Activated CD8-positive, alpha-beta memory T cell treated with anti-CD3 and anti-CD28 coated beads for 36 hours (primary cell): Measurements from ENCODE around the gene LINC00237. TPM values are rescaled to one million over a fixed set of nuclear protein-coding genes. Genes with fewer than 3 reads are reported as not detected.

ENCODE experiments used
- CTCF ChIA-PET: fragments of 350-600 bp; sonication (Branson Sonifier 250); formaldehyde crosslinking; loops from one replicate; lab custom pipeline; 2021; ENCODE audit warnings: antibody characterized with exemption; lab: Charles Lee
- POLR2A ChIA-PET: fragments of 350-600 bp; sonication (Branson Sonifier 250); formaldehyde crosslinking; loops from one replicate; lab custom pipeline; 2021; ENCODE audit warnings: antibody characterized with exemption; lab: Charles Lee
- total RNA-seq, 2 experiments: library from RNA; stranded (reverse); gene quantifications; one replicate each; pipeline ENCODE4 v1.2.3, GENCODE V29; 2021

The LINC00237 gene
- total RNA-seq, 2 experiments from 2014 or later: not detected

DNA sequence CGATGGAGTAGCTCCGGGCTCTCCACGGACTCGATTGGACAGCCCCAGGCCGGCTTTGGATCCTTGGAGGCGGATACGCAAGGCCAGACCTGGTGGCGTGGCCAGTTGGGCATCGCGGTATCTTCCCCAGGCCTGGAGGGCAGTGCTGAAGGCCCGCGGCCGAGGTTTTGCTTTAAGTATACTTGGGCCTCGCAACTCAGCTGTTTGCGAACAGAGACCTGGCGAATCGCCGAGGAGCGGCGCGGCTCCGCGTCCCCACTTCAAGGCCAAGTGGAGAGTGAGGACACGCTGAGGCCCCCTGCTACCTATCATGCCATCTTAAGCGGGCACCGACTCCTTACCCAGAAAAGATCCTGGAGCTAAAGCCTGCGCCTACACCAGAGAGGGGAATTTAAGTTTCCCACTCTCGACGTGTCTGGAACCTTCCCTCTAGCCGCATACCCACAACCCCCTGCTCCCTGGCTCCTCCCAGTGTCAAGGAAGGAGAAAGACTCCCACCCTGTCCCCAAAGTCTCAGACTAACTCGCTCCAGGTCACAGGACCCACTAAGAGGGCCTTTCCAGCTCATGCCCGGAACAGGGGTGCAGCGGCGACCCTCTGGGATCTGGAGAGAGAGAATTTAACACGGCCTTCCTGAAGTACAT lies 4.1 kb downstream of the LINC00237 start:
- CTCF ChIA-PET: interaction anchor here (0.6 to 1.0 kb wide), 3 partner anchors 26 to 445 kb away, joined by 3 to 6 read pairs (median 3); no protein-coding TSS in a partner anchor
- POLR2A ChIA-PET: interaction anchor here (1.1 kb wide), 1 partner anchor 204 kb away, joined by 3 read pairs; no protein-coding TSS in a partner anchor

DNA sequence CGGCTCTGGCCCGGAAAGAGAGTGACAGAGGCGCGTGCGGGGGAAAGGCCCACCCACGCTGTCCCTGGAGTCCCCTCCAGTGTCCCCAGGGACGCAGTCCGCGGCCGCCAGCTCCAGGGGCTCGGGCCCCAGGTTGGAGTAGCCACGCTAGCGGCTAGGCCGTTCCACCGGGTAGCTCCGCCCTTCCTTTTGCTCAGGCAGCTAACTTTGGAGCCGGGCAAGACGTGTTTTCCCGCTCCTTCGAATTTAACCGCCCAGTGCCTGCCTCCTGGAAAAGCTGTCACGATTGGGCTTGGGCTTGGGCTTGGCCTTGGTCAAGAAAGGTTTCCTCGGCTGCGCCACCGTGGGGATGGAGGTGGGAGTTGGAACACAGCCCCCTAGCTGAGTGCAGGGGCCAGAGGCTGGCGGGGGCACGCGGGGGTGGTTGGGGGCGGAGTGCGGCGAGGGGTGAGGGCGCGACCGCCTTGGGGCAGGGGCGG lies 4.7 kb downstream of the LINC00237 start:
- CTCF ChIA-PET: interaction anchor here (0.8 to 1.0 kb wide), 2 partner anchors 27 to 28 kb away, joined by 3 read pairs; no protein-coding TSS in a partner anchor
- POLR2A ChIA-PET: interaction anchor here (0.7 to 1.1 kb wide), 2 partner anchors 21 to 204 kb away, joined by 3 read pairs; no protein-coding TSS in a partner anchor

DNA sequence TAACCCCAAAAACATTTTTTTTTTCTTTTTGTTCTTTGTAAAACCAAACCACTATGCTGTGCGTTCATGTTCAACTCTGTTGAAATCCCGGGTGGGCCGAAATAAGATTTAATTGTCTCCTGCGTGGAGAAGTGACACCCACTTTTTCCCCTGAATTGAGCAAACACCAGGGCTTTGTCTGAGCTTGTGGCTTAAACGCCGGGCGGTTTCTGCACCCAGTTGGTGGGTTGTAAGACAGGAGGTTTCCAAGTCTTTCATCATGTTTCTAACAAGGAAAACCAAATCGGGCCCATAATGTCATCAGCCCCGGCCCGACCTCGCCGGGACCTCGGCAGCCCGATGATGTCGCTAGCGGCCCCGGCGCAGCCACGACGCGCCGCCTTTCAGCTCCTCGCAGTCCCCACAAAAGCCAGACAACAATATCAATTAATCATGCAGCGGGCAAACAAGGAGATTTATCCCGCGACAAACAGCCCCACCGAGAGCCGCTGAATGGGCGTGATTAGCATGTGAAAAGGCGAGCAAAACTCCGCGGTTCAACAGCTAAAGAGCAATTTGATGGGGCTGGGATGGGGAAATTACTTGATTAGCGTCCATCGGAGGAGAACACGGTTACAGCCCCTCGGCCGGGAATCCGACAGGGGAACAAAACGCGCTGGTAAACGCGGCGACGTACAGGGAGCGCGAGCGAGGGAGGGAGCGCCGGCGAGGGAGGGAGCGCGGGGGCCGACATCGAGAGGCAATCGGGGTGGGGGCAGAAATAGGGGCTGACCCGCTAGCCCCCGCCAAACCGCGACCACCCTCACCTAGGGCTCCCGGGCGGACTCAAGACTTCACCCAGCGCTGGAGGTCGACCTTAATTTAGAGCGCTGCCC lies 5.3 kb downstream of the LINC00237 start:
- POLR2A ChIA-PET: interaction anchor here (0.7 to 1.1 kb wide), 2 partner anchors 22 to 205 kb away, joined by 3 read pairs; no protein-coding TSS in a partner anchor
- CTCF ChIA-PET: interaction anchor here (0.7 to 1.0 kb wide), 3 partner anchors 27 to 404 kb away, joined by 3 to 5 read pairs (median 3); no protein-coding TSS in a partner anchor

DNA sequence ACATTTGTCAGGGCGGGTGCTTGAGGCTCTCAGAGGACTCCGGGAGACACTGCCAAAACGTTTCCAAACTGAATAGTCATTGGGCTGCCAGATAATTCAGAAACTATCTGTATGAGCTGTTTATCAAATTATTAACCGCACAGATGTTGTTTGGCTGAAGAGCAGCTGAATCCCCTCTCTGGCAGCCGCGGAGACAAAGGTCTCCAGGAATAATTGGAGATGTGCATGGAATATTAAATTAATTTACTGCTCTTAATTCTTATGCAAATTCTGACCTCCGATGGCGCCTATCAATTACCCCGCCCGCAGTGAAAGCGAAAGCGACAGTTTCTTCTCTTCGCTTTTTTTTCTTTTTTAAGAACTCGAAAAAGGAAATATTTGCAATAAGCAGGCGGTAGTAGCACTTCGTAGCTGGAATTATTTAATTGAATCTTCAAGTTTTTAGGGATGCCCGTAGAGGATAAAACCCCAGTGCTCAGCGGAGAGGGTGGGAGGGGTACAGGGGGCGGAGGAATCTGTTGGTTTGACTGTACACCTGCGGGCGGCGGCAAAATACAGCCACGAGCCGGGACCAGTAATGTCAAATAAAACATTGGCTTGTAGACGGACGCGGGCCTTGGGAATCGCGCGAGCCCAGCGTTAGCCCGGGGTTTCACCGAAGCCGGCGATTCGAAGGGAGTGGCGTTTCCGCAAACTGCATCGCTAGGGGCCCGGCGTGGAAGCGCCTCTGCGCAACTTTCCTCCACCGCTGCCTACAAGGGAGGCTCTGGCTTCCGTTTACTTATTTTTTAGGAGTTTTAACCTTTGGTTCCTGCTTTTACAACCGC lies 6.2 kb downstream of the LINC00237 start:
- ChIA-PET POLR2A (no interaction called here), CTCF (interaction anchor here (0.7 kb wide), 1 partner anchor 405 kb away, joined by 5 read pairs; no protein-coding TSS in a partner anchor)

DNA sequence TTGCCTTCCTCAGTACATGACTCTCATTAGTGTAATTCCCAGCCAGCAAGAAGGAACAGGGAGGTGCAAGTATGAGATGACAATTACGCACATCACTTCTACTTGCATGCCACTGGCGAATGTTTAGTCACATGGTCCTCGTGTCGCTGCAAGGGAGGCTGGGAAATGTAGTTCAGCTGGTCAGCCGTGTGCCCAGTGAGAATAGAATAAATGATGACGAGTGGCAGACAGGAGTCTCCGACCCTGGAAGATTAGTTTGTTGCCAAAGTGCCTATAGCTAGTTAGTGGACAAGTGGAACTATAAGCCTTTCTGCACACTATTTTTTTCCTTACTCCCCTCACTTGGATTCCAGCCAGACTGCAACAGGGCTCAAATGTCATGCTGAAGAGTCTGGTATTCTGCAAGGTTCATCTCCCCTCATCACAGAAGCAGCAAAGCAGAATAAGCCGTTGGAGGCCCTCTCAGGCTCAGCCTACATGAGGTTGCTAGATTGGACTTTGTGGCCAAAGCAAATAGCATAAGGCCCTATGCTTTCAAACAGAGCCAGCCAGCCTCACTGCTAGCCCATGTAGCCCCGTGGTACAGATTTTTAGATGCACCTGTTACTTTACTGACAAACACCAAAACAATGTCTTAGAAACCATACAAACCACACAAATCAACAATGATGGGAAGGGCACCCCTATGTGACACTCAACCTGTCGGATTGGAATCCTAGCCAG lies 9.7 kb downstream of the LINC00237 start:
- POLR2A ChIA-PET: no interaction called here
- CTCF ChIA-PET: no interaction called here

DNA sequence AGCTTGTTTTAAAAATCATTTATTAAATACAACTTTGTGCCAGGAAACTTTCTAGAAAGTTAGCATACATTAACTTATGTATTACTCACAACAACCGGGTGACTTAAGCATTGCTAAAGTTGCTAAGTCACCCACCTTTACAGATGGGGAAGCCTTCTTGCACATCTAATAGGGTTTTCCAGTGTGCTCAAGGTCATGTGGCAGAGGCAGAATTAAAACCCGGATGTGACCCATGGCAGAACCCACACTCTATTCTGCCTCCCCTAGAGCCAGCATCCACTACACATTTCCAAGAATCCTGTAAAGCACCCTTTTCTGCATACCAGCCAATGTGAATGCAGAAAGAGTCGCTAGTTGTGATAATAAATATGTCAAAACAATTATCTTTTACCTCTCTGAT lies 13.4 kb downstream of the LINC00237 start:
- ChIA-PET POLR2A (no interaction called here), CTCF (no interaction called here)

DNA sequence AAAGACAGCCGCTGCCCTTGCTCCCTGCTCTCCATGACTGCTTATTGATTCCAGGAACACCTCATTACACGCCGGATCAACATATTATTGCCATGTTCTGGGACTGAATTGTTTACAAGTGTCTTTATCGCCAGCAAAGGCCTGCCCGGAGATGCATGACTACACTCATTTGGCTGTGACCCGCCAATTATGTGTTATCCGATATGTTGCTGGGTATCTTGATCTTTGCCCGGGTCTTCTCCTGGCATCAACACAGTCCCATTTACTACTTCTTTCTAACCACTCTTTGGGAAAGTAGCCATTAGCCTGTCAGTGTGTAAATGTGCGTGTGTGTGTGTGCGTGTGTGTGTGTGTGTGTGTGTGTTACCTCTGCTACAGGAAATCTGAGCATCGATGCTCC lies 15.4 kb downstream of the LINC00237 start:
- ChIA-PET CTCF (no interaction called here), POLR2A (no interaction called here)

DNA sequence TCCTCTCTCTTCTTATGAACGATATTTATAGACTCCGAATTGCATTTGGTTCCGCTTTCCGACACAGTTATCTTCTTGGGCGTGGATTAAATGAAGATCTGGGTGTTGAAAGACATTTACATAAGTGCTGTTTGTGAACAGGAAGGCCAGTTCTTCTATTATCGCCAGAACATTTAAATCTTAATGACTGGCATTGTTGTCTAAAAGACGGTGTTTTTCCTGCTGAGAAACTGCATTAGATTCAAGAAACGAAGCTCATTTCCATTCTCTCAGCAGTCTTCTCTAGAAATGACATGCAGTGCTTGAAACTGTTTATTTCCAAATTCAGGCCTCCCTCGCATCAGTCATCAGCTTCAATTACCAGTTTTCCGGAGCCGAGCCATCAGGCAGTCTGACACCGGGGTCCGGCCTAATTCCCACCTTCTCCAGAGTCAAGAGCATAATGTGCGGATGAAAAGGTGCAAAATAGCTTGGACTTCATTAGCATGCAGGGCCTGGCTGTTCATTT lies 16.0 kb downstream of the LINC00237 start:
- ChIA-PET CTCF (no interaction called here), POLR2A (no interaction called here)

DNA sequence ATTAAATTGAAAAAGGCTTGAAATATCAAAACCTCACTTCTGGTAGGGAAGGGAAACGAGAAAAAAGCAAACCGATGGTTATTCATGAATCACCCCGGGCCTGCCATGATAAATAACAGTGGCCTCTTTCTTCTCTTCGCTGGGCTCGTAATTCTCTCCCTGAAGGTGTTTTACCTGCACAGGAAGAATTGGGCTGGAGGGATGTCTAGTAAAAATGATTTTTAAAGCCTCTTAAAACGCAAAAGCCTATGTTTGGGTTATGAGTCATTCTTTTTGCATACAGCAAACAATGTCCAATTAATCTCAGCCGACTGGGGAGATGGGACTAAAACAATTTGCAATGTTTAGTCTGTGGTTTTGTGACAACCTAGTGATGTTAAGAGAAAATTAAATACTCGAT lies 16.8 kb downstream of the LINC00237 start:
- ChIA-PET POLR2A (no interaction called here), CTCF (no interaction called here)

DNA sequence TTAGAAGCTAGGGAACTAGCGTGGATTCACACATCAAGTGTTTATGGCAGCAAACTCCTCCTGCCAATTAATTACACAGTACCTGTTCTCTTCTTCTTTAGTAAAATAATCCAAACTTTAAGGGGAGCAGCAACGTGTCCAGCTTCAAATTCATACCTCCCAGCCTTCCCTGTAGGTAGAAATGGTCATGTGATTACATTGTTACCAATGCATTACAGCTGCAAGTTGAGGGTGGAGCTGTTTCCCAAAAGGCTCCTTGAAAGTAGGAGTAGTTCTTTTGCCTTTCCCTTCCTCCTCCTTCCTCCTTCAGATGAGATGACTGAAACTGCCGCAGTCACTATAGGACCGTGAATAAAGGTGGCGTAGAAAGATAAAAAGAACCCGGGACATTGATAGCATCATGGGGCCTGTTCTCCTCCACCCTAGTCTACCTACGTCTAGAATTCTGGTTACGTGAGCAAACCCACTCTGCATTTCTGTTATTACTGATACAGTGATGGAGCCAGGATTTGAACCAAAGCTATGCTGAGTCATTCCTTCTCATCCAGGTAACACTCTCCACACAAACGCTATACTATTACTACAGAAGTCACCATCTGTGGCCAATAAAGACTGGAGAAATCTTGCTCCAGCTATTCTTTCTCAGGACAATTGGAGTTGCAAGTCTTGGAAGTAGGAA lies 18.2 kb downstream of the LINC00237 start:
- ChIA-PET CTCF (no interaction called here), POLR2A (no interaction called here)

DNA sequence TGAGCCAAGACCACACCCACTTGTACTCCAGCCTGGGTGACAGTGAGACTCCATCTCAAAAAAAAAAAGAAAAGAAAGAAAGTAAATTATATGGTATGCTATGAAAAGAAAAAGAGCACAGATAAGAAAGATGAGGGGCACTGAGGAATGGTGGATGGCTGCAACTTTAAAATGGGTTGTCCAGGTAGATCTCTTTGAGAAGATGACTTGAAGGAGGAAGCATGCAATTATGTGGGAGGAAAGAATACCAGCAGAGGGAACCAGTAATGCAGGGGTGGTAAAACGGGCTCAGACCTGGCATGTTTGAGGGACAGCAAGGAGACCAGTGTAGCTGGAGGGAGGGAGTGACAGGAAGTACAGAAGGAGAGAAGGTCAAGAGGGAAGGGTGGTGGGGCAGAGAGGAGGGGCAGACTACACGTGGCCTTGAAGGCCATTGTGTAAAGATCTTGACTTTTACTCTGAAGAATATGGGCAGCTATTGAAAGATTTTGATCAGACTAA lies 22.3 kb downstream of the LINC00237 start:
- ChIA-PET CTCF (interaction anchor here (1.2 kb wide), 1 partner anchor 25 kb away, joined by 3 read pairs; no protein-coding TSS in a partner anchor), POLR2A (no interaction called here)

DNA sequence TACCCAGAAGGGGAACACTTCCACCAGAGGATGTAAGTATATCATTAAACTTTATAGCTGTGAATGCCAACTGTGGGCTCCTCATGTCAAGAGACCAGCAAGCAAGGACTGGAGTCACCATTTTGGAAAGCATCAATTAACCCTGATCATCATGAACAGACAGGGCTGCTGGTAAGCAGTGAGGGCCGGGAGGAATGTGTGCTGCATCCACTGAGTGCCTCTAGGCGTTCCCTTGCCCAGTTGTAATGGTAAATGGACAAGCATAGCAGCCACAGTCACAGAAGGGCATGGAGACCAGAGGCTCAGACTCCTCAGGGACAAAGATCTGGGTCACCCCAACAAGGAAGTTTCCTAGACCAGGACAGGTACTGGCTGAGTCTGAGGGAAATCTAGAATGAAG lies 23.6 kb downstream of the LINC00237 start:
- POLR2A ChIA-PET: no interaction called here
- CTCF ChIA-PET: no interaction called here

DNA sequence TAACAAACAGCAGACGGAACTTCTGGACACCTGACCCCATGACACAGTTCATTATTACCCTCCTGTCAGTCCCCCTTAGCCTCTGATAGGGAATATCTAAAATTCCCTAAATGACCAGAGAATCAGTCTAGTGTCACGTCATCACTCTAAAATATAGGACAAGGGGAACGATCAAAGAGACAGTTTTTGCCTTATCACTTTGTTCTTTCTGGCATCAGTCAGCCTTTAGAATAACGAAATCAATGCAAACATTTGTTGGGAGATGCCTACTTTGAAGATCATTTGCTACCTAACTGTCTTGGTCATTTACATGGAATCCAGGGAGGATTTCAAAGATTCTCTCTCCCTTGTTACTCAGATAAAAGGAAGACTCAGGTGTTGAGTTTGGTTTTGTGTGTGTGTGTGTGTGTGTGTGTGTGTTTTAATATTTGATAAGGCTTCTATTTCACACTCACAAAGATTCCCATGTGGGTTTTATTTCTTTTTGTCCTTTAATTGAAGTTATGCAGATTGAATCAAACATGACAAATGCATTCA lies 28.3 kb downstream of the LINC00237 start:
- ChIA-PET POLR2A (no interaction called here), CTCF (no interaction called here)

DNA sequence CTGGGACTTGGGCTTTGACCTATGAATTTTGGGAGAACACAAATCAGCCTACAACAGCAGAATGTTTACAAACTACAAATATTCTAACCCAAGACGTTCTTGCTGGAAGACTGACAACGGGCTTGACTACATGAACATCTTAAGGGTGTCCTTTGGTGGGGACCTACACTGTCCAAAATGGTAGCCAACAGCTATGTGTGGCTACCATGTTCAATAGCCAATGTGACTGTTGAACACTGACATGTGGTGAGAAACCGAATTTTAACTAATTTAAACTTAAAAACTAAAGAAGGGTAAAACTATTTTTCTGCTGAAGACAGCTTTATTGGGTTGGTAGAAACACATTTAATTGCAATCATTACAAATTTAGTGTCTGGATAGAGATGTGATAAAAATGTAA lies 30.1 kb downstream of the LINC00237 start:
- CTCF ChIA-PET: no interaction called here
- POLR2A ChIA-PET: interaction anchor here (0.5 kb wide), 1 partner anchor 135 kb away, joined by 3 read pairs; no protein-coding TSS in a partner anchor

DNA sequence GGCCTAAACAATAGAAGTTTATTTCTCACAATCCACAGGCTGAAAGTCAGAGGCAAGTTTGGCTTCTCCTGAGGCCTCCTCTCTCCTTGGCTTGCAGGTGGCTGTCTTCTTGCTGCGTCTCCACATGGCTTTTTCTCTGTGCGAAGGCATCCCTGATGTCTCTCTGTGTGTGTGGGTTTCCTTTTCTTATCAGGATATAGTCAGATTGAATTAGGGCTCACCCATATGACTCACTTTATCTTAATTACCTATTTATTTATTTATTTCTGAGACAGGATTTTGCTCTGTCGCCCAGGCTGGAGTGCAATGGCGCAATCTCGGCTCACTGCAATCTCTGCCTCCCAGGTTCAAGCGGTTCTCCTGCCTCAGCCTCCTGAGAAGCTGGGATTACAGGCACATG lies 30.7 kb downstream of the LINC00237 start:
- ChIA-PET POLR2A (no interaction called here), CTCF (no interaction called here)

DNA sequence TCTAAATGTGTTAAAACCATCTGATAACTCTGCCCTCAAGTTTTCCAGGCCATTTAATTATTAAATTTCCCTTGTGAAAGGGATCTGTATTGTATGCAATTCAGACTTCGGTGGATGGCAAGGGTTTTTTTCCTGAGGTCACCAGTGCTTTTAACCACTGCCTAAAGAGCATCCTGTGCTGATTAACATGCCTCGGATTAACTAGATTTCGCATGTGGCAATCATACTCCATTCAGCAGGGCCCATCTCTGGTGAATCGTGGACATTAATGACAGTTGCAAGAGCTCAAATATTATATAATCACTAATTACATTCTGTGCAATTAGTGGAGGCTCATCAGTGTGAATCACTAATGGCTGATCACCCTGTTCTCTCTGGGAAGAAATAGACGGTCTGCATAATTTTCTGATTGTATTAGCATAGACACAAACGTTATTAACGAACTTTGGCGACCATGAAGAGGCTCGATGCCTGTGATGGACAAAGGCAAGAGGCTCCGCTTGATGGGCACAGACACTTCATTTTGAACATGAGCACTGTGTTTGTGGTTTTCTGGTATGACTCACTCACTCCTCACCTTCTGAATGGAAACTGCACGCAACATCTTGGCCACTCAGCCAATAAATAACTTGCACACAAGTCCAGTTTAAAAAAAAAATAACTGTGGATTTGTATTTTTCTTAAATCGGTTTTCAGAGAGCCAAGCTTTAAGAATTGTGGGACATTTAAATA lies 31.4 kb downstream of the LINC00237 start:
- POLR2A ChIA-PET: no interaction called here
- CTCF ChIA-PET: no interaction called here

DNA sequence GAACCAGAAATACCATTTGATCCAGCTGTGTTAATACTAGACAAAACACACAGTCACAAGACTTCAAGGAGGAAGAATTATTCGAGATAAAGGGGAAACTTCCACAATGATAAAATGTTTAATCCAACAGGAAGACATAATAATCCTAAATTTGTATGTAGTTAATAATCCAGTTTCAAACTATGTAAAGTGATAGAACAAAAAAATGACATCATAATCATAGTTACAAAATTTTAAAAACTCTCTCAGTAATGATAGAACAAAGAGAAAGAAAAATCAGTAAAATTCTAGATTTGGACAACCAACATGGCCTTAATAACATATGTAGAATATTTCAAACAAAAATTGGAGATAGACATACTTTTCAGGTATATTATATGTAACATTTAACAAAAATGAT lies 38.9 kb downstream of the LINC00237 start:
- ChIA-PET CTCF (no interaction called here), POLR2A (no interaction called here)
